HG03103 (cell line): ENCODE data around the gene GABPA.

Source experiments
- ATAC-seq: cut with Tn5 transposase; IDR thresholded peaks from one replicate; pipeline ENCODE4 v1.9.1; 2021; ENCODE audit warnings: low read depth; ENCODE audit not compliant: unreplicated experiment

Gene GABPA

GRCh38 chr21:25801217-25802014, 66.6 kb downstream of the GABPA start:
- peak; percentile 100 for ATAC-seq

- ATAC-seq = no peak
Observed at GRCh38 chr21:25806060-25806459, 71.3 kb downstream of the GABPA start.

GRCh38 chr21:25807191-25807590, 72.4 kb downstream of the GABPA start:
- ATAC-seq = no peak

GRCh38 chr21:25809013-25809412, 74.2 kb downstream of the GABPA start:
- no peak for ATAC-seq

- no peak for ATAC-seq
Observed at GRCh38 chr21:25811186-25811585, 76.4 kb downstream of the GABPA start.

GRCh38 chr21:25813917-25814316, 79.1 kb downstream of the GABPA start:
- no peak for ATAC-seq

- no peak for ATAC-seq
Observed at GRCh38 chr21:25818121-25818520, 83.3 kb downstream of the GABPA start.

- no peak for ATAC-seq
Observed at GRCh38 chr21:25818551-25818950, 83.8 kb downstream of the GABPA start.
